Measurements from ENCODE around the gene SYNE1.

DNA sequence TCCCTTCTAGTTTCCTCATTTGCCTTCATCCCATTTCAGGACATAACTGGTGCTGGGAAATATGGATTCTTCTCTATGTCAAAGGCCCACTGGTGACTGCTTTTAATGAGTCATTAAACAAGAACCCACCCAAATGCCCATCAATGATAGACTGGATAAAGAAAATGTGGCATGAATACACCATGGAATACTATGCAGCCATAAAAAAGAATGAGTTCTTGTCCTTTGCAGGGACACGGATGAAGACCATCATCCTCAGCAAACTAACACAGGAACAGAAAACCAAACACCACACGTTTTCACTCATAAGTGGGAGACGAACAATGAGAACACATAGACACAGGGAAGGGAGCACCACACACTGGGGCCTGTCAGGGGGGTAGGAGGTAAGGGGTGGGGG lies 518.9 kb downstream of the SYNE1 start:
- no peak for TF ChIP-seq CTCF (IDR thresholded peaks at IDR 0.05)
- no peak for TF ChIP-seq POLR2AphosphoS5 (IDR thresholded peaks at IDR 0.05)
- TF ChIP-seq POLR2A (IDR thresholded peaks at IDR 0.05): no peak
- TF ChIP-seq EP300 (IDR thresholded peaks at IDR 0.05): no peak
